Kidney (tissue), 14 donors: ENCODE data around the gene SMAD2. TPM values are rescaled to one million over a fixed set of nuclear protein-coding genes. Genes with fewer than 3 reads are reported as not detected.
A peak's percentile ranks its signal among the peaks of the same experiment; 100 is the strongest.

Experiments used
- DNase-seq, 5 donors: peaks; one replicate each; pipeline ENCODE4 v3.0.0-alpha.2; 2013 to 2020
- FAIRE-seq: peaks from 2 replicates; lab custom pipeline; 2012; peaks lifted over from hg19 to GRCh38; lab: Jason Lieb, UNC
- H3K27ac ChIP-seq, 2 donors: one replicate each; pipeline ENCODE4 v1.7.0; 2013; ENCODE audit warnings: low read depth in 2 of 2, low read length in 2 of 2, inconsistent platforms in 1 of 2
- H3K27me3 ChIP-seq: one replicate; pipeline ENCODE4 v1.7.1; 2013; ENCODE audit warnings: low read length, inconsistent platforms; ENCODE audit not compliant: control insufficient read depth, insufficient read depth
- H3K36me3 ChIP-seq, 3 donors: one replicate each; pipeline versions ENCODE4 v1.7.0 to v1.7.1; 2013; ENCODE audit warnings: low read length in 3 of 3, control low read depth in 1 of 3, inconsistent platforms in 1 of 3; ENCODE audit not compliant: insufficient read depth in 3 of 3, control insufficient read depth in 2 of 3
- H3K4me1 ChIP-seq, 3 donors: one replicate each; pipeline versions ENCODE4 v1.7.0 to v1.7.1; 2013; ENCODE audit warnings: low read length in 3 of 3, inconsistent platforms in 1 of 3, low read depth in 1 of 3; ENCODE audit not compliant: control insufficient read depth in 2 of 3, insufficient read depth in 2 of 3
- H3K4me3 ChIP-seq, 3 donors: one replicate each; pipeline versions ENCODE4 v1.7.0 to v1.8.1; 2013; ENCODE audit warnings: low read length in 3 of 3, control low read depth in 1 of 3, inconsistent platforms in 1 of 3
- H3K9ac ChIP-seq, 3 donors: one replicate each; pipeline versions ENCODE4 v1.7.0 to v1.7.1; 2013; ENCODE audit warnings: low read length in 3 of 3, control low read depth in 1 of 3, inconsistent platforms in 1 of 3
- H3K9me3 ChIP-seq, 3 donors: one replicate each; pipeline versions ENCODE4 v1.7.0 to v1.7.1; 2013; ENCODE audit warnings: low read length in 3 of 3, control low read depth in 1 of 3, inconsistent platforms in 1 of 3; ENCODE audit not compliant: control insufficient read depth in 2 of 3, insufficient read depth in 1 of 3
- intact Hi-C: fragments of 100-400 bp; cut with DNase I; formaldehyde crosslinking; loops from one replicate; pipeline ENCODE4 v1.11.1; 2022
- polyA plus RNA-seq: library from polyadenylated mRNA; stranded (reverse); fragments of 350-450 nt; fragmentation: Illumina TruSeq; extraction: RNeasy Lipid Tissue Mini Kit (QIAGEN cat#74804); gene quantifications from one replicate; pipeline ENCODE4 v1.2.3, GENCODE V29; 2014; ENCODE audit warnings: low read depth, low replicate concordance; ENCODE audit not compliant: insufficient read depth
- total RNA-seq: library from RNA; stranded (reverse); fragmentation: NEBNext Ultra II Directional; extraction: Animal tissue kit (Norgen Biotek cat#: 25700); gene quantifications from one replicate; pipeline ENCODE4 v1.2.1, GENCODE V29; 2021
- TF ChIP-seq, protein P1 (sequence below): IDR thresholded peaks from 3 replicates; pipeline ENCODE4 v1.5.1; 2012; ENCODE audit warnings: mild to moderate bottlenecking, moderate library complexity, borderline replicate concordance; ENCODE audit not compliant: insufficient read depth; ENCODE audit errors: extremely low read depth
- donor health status: control.
- donor health status: control.
- donor health status: control.
- donor health status: control.
- donor health status: control.
- donor health status: DM: yes; HTN: yes; CAD: no.
- donor health status: Normal renal cell carcinoma (clear cell type).

SMAD2 gene
- total and polyA plus RNA-seq, 2 donors from 2014 or later = 29.9 to 147 TPM

DNA sequence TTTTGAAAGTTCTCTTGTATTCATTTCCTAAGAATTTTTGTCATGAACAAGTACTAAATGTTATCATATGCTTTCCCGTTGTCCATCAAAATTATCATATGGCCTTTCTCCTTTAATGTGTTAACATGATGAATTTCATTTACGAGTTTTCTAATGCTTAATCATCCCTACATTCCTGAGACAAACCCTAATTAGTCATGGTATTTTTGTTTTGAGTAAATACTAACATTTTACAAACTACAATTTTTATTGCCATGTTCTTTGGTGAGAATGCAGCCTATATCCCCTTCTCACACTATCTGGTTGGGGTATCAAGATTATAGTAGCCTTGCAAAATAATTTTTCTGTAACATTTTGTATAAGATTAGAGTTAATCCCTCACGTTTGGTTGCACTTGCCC lies 14.5 kb downstream of the SMAD2 start:
- Histone ChIP-seq H3K9ac (no peak overlapping the region), H3K27ac (no peak overlapping the region), H3K4me3 (no peak overlapping the region), H3K36me3 (no peaks in the 10 kb centered on the region), H3K27me3 (no peaks in the 10 kb centered on the region), H3K9me3 (no peaks in the 10 kb centered on the region), H3K4me1 (peaks cover 0 to 13% (median 8%) of the 10 kb centered on the region in 3 donors)
- intact Hi-C loops = no loop called here
- DNase-seq (no peak), FAIRE-seq (no peak)
- TF ChIP-seq, protein P1, sequence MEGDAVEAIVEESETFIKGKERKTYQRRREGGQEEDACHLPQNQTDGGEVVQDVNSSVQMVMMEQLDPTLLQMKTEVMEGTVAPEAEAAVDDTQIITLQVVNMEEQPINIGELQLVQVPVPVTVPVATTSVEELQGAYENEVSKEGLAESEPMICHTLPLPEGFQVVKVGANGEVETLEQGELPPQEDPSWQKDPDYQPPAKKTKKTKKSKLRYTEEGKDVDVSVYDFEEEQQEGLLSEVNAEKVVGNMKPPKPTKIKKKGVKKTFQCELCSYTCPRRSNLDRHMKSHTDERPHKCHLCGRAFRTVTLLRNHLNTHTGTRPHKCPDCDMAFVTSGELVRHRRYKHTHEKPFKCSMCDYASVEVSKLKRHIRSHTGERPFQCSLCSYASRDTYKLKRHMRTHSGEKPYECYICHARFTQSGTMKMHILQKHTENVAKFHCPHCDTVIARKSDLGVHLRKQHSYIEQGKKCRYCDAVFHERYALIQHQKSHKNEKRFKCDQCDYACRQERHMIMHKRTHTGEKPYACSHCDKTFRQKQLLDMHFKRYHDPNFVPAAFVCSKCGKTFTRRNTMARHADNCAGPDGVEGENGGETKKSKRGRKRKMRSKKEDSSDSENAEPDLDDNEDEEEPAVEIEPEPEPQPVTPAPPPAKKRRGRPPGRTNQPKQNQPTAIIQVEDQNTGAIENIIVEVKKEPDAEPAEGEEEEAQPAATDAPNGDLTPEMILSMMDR = no peak

DNA sequence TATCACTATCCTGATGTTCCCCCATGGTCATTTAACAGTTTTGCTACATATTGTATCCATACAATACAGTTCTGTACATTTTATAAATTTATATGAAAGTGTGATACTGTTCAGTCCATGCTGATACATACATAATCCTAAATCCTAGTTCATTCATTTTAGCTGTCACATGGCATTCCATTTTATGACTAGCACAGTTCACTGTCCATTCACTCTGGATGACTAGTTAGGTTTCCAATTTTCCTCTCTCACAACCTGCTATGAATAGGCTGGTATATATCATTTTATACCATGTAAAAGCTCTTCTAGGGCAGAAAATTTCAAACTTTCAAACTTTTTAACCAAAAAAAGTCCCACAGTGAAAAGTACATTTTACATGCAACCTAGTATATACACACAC lies 15.2 kb downstream of the SMAD2 start:
- H3K9me3 ChIP-seq = no peaks in the 10 kb centered on the region
- no peak overlapping the region for H3K27ac ChIP-seq
- no peaks in the 10 kb centered on the region for H3K36me3 ChIP-seq
- FAIRE-seq = no peak
- intact Hi-C loops = no loop called here
- no peak for DNase-seq
- no peak overlapping the region for H3K4me3 ChIP-seq
- H3K9ac ChIP-seq = peak overlapping the region in 1 of 3 donors; percentile 7
- TF ChIP-seq, protein P1 = no peak
- H3K27me3 ChIP-seq = no peaks in the 10 kb centered on the region
- H3K4me1 ChIP-seq = peaks cover 0 to 13% (median 8%) of the 10 kb centered on the region in 3 donors

DNA sequence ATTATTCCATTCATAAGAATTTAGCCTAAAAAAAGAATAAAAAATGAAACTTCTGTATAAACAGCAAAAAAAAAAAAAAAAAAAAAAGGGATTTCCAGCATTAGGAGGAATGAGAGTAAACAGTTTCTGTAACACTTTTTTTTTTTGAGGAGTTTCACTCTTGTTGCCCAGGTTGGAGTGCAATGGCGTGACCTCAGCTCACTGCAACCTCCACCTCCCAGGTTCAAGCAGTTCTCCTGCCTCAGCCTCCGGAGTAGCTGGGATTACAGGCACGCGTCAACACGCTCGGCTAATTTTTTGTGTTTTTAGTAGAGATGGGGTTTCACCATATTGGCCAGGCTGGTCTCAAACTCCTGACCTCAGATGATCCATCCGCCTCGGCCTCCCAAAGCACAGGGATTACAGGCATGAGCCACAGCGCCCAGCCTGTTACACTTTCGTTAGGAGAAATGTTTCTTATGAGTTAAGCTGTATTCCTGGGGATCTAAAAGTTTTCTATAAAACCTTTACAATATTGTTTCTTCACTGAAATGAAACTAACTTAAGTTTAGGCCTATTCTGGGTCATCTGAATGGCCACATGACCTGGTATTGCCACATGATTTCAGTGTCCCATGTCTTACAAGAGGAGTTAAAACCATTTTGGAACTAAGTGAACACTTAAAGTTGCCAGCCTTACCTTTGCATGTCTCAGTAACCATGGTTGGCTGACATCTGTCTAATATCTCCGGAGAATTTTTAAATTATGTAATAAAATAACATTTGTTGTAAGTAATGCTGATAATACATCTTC lies 17.5 kb downstream of the SMAD2 start:
- DNase-seq = no peak
- FAIRE-seq = no peak
- Histone ChIP-seq H3K36me3 (no peaks in the 10 kb centered on the region), H3K4me3 (no peak overlapping the region), H3K27ac (no peak overlapping the region), H3K27me3 (no peaks in the 10 kb centered on the region), H3K9me3 (no peaks in the 10 kb centered on the region), H3K9ac (no peak overlapping the region), H3K4me1 (peaks cover 0 to 15% (median 9%) of the 10 kb centered on the region in 3 donors)
- TF ChIP-seq, protein P1 = no peak
- intact Hi-C loops = no loop called here

DNA sequence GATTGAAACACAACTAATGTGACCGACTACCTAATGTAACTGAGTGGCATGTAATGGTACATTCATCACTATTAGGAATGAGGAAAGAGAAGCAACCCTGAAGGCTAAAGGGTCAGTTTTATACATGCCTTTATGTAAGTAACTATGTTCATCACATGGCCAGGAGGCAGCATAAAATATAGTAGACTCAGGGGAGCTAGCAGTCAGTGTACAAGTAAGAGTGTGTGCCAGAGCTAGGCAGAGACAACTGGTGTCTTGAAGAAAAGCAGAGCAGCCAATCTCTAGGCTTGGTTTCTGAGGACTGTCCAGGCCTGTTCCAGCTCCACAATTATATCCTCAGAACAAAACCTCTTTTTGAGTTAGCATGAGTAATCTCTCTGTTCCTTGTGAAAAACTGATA lies 18.1 kb downstream of the SMAD2 start:
- Histone ChIP-seq H3K9me3 (no peaks in the 10 kb centered on the region), H3K36me3 (no peaks in the 10 kb centered on the region), H3K27ac (peak overlapping the region in 1 of 2 donors; percentile 70), H3K4me3 (peak overlapping the region in 1 of 3 donors; percentile 16), H3K9ac (no peak overlapping the region), H3K4me1 (peaks cover 0 to 17% (median 9%) of the 10 kb centered on the region in 3 donors), H3K27me3 (no peaks in the 10 kb centered on the region)
- TF ChIP-seq, protein P1 = no peak
- intact Hi-C loops = no loop called here
- no peak for FAIRE-seq
- DNase-seq = no peak
